ENCODE measurements around the gene DNAH10. TPM values are rescaled to one million over a fixed set of nuclear protein-coding genes. Genes with fewer than 3 reads are reported as not detected.

Gene DNAH10
- total RNA-seq, 1 donor from 2014 or later: 0.54 TPM

GRCh38 chr12:123765504-123766035 is 3.5 kb downstream of the DNAH10 start:
- H3K9me3 Mint-ChIP-seq (ENCODE audit: unreplicated experiment): peaks cover 2% of the 10 kb centered on the region
- no peak overlapping the region for H3K4me2 ChIP-seq (ENCODE audit: low read length)
- H3K4me3 Mint-ChIP-seq (ENCODE audit: unreplicated experiment): no peak overlapping the region
- H4K20me1 ChIP-seq (ENCODE audit: insufficient read depth, low read length): no peaks in the 10 kb centered on the region
- FAIRE-seq (no peak), DNase-seq (ENCODE audit: low read depth) (no peak)
- no peaks in the 10 kb centered on the region for H3K36me3 ChIP-seq (ENCODE audit: insufficient read depth, low read length)
- H3K4me3 ChIP-seq (ENCODE audit: insufficient read depth, low read depth, low read length): no peak overlapping the region
- peaks cover 23% of the 10 kb centered on the region for H3K27me3 Mint-ChIP-seq (ENCODE audit: low read depth, unreplicated experiment)
- H3K9ac ChIP-seq (ENCODE audit: low read length): no peak overlapping the region
- H3K36me3 Mint-ChIP-seq (ENCODE audit: low read depth, unreplicated experiment): no peaks in the 10 kb centered on the region
- no peaks in the 10 kb centered on the region for H3K79me2 ChIP-seq (ENCODE audit: insufficient read depth, low read length)
- peaks cover 4% of the 10 kb centered on the region for H3K4me1 ChIP-seq (ENCODE audit: insufficient read depth, low read length)
- H2AFZ ChIP-seq (ENCODE audit: low read depth, low read length): no peak overlapping the region
- no peaks in the 10 kb centered on the region for H3K9me3 ChIP-seq (ENCODE audit: insufficient read depth, low read depth, low read length)
- H3K27ac Mint-ChIP-seq (ENCODE audit: unreplicated experiment): no peak overlapping the region
- H3K4me1 Mint-ChIP-seq (ENCODE audit: low read depth, unreplicated experiment): peaks cover 2% of the 10 kb centered on the region
- TF ChIP-seq, protein P1, sequence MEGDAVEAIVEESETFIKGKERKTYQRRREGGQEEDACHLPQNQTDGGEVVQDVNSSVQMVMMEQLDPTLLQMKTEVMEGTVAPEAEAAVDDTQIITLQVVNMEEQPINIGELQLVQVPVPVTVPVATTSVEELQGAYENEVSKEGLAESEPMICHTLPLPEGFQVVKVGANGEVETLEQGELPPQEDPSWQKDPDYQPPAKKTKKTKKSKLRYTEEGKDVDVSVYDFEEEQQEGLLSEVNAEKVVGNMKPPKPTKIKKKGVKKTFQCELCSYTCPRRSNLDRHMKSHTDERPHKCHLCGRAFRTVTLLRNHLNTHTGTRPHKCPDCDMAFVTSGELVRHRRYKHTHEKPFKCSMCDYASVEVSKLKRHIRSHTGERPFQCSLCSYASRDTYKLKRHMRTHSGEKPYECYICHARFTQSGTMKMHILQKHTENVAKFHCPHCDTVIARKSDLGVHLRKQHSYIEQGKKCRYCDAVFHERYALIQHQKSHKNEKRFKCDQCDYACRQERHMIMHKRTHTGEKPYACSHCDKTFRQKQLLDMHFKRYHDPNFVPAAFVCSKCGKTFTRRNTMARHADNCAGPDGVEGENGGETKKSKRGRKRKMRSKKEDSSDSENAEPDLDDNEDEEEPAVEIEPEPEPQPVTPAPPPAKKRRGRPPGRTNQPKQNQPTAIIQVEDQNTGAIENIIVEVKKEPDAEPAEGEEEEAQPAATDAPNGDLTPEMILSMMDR (IDR thresholded peaks at IDR 0.05; ENCODE audit: insufficient read depth, low read depth, low read length): no peak
- no peak for TF ChIP-seq EZH2 (IDR thresholded peaks at IDR 0.05; ENCODE audit: insufficient read depth, low read length)
- no peak overlapping the region for H3K27ac ChIP-seq (ENCODE audit: low read depth, low read length)
- peaks cover 7% of the 10 kb centered on the region for H3K27me3 ChIP-seq (ENCODE audit: insufficient read depth, low read length)

DNA sequence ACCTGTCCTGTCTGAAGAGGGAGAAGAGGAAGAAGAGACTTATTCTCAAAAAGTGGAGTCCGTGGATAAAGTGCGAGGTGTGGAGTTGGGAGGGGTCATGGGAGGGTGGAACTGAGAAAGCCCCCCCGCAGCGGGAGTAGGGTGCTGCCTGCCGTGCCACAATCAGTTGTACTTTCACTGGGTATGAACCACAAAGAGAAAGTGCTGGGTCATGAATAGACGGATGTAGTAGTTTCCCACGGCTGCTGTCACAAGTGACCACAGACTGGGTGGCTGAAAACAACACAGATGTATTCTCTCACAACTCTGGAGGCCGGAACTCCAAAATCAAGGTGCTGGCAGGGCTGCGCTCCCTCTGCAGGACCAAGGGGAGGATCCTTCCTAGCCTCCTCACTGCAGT is 5.5 kb downstream of the DNAH10 start:
- no peaks in the 10 kb centered on the region for H4K20me1 ChIP-seq (ENCODE audit: insufficient read depth, low read length)
- no peak overlapping the region for H3K27ac ChIP-seq (ENCODE audit: low read depth, low read length)
- no peaks in the 10 kb centered on the region for H3K36me3 ChIP-seq (ENCODE audit: insufficient read depth, low read length)
- peaks cover 11% of the 10 kb centered on the region for H3K27me3 ChIP-seq (ENCODE audit: insufficient read depth, low read length)
- no peaks in the 10 kb centered on the region for H3K4me1 Mint-ChIP-seq (ENCODE audit: low read depth, unreplicated experiment)
- H3K4me3 Mint-ChIP-seq (ENCODE audit: unreplicated experiment): no peak overlapping the region
- no peak overlapping the region for H3K4me3 ChIP-seq (ENCODE audit: insufficient read depth, low read depth, low read length)
- H3K36me3 Mint-ChIP-seq (ENCODE audit: low read depth, unreplicated experiment): peaks cover 2% of the 10 kb centered on the region
- no peaks in the 10 kb centered on the region for H3K9me3 ChIP-seq (ENCODE audit: insufficient read depth, low read depth, low read length)
- H3K4me1 ChIP-seq (ENCODE audit: insufficient read depth, low read length): no peaks in the 10 kb centered on the region
- H3K9me3 Mint-ChIP-seq (ENCODE audit: unreplicated experiment): peaks cover 2% of the 10 kb centered on the region
- H3K27me3 Mint-ChIP-seq (ENCODE audit: low read depth, unreplicated experiment): peaks cover 22% of the 10 kb centered on the region
- no peak overlapping the region for H3K4me2 ChIP-seq (ENCODE audit: low read length)
- TF ChIP-seq, protein P1 (IDR thresholded peaks at IDR 0.05; ENCODE audit: insufficient read depth, low read depth, low read length): no peak
- no peak for TF ChIP-seq EZH2 (IDR thresholded peaks at IDR 0.05; ENCODE audit: insufficient read depth, low read length)
- H3K79me2 ChIP-seq (ENCODE audit: insufficient read depth, low read length): no peaks in the 10 kb centered on the region
- FAIRE-seq (no peak), DNase-seq (ENCODE audit: low read depth) (no peak)
- H3K9ac ChIP-seq (ENCODE audit: low read length): no peak overlapping the region
- no peak overlapping the region for H3K27ac Mint-ChIP-seq (ENCODE audit: unreplicated experiment)
- no peak overlapping the region for H2AFZ ChIP-seq (ENCODE audit: low read depth, low read length)

DNA sequence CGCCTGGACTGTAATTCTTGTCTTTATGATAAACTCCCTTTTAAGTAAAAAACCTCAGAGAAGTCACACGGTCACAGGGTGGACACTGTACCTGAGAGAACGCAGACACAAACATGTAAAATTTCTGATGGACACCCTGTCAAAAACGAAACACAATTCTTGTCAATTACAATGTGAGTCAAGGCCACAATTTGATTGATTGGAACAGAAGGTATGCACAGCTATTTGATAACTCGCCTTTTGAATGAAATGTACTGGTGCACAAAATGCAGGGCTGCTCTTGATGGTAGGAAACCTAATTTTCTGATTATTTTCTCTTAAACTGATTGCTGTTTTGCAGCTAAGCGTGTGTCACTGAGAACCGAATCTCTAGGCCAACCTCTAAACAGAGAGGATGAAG is 9.2 kb downstream of the DNAH10 start:
- H3K4me1 Mint-ChIP-seq (ENCODE audit: low read depth, unreplicated experiment): no peaks in the 10 kb centered on the region
- no peak for FAIRE-seq
- H3K27me3 Mint-ChIP-seq (ENCODE audit: low read depth, unreplicated experiment): peaks cover 17% of the 10 kb centered on the region
- H3K27me3 ChIP-seq (ENCODE audit: insufficient read depth, low read length): peaks cover 7% of the 10 kb centered on the region
- H3K9me3 Mint-ChIP-seq (ENCODE audit: unreplicated experiment): peaks cover 12% of the 10 kb centered on the region
- H3K4me2 ChIP-seq (ENCODE audit: low read length): no peak overlapping the region
- no peaks in the 10 kb centered on the region for H3K9me3 ChIP-seq (ENCODE audit: insufficient read depth, low read depth, low read length)
- no peak overlapping the region for H3K4me3 ChIP-seq (ENCODE audit: insufficient read depth, low read depth, low read length)
- no peak overlapping the region for H2AFZ ChIP-seq (ENCODE audit: low read depth, low read length)
- no peak overlapping the region for H3K9ac ChIP-seq (ENCODE audit: low read length)
- H3K27ac ChIP-seq (ENCODE audit: low read depth, low read length): no peak overlapping the region
- no peaks in the 10 kb centered on the region for H3K79me2 ChIP-seq (ENCODE audit: insufficient read depth, low read length)
- DNase-seq (ENCODE audit: low read depth): no peak
- no peaks in the 10 kb centered on the region for H3K4me1 ChIP-seq (ENCODE audit: insufficient read depth, low read length)
- no peaks in the 10 kb centered on the region for H3K36me3 ChIP-seq (ENCODE audit: insufficient read depth, low read length)
- TF ChIP-seq EZH2 (IDR thresholded peaks at IDR 0.05; ENCODE audit: insufficient read depth, low read length): no peak
- TF ChIP-seq, protein P1 (IDR thresholded peaks at IDR 0.05; ENCODE audit: insufficient read depth, low read depth, low read length): no peak
- H4K20me1 ChIP-seq (ENCODE audit: insufficient read depth, low read length): no peaks in the 10 kb centered on the region
- H3K4me3 Mint-ChIP-seq (ENCODE audit: unreplicated experiment): no peak overlapping the region
- no peak overlapping the region for H3K27ac Mint-ChIP-seq (ENCODE audit: unreplicated experiment)
- H3K36me3 Mint-ChIP-seq (ENCODE audit: low read depth, unreplicated experiment): peaks cover 5% of the 10 kb centered on the region

Data from astrocyte (in vitro differentiated cells and primary cell).